ENCODE results near the gene GNB1.

Gene GNB1

DNA sequence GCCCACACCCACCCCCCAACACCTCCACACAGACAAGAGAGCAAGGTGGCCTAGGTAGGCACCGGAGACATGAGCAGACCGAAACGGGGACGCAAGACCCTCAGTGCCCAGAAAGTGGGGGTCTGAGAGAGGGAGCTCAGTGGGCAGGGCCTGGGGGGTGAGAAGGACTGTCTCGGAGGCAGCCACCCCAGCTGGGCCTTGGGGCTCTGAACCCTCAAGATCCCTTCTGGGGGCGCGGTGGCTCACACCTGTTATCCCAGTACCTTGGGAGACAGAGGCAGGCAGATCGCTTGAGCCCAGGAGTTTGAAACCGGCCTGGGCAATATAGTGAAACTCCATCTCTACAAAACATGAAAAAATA, 9.1 kb upstream of the GNB1 start:
- TF ChIP-seq ZNF70 (CRISPR knock-in tag; IDR thresholded peaks at IDR 0.05): no peak
- TF ChIP-seq ZC3H10 (CRISPR knock-in tag; IDR thresholded peaks at IDR 0.05): no peak
- TF ChIP-seq, protein P1, sequence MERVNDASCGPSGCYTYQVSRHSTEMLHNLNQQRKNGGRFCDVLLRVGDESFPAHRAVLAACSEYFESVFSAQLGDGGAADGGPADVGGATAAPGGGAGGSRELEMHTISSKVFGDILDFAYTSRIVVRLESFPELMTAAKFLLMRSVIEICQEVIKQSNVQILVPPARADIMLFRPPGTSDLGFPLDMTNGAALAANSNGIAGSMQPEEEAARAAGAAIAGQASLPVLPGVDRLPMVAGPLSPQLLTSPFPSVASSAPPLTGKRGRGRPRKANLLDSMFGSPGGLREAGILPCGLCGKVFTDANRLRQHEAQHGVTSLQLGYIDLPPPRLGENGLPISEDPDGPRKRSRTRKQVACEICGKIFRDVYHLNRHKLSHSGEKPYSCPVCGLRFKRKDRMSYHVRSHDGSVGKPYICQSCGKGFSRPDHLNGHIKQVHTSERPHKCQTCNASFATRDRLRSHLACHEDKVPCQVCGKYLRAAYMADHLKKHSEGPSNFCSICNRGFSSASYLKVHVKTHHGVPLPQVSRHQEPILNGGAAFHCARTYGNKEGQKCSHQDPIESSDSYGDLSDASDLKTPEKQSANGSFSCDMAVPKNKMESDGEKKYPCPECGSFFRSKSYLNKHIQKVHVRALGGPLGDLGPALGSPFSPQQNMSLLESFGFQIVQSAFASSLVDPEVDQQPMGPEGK (CRISPR knock-in tag; IDR thresholded peaks at IDR 0.05; ENCODE audit: borderline replicate concordance): no peak
- TF ChIP-seq ISL1 (CRISPR knock-in tag; IDR thresholded peaks at IDR 0.05): no peak
- TF ChIP-seq TCF4 (CRISPR knock-in tag; IDR thresholded peaks at IDR 0.05; ENCODE audit: borderline replicate concordance): no peak
- no peak for TF ChIP-seq GLIS3 (CRISPR knock-in tag; IDR thresholded peaks at IDR 0.05)
- TF ChIP-seq, protein P2, sequence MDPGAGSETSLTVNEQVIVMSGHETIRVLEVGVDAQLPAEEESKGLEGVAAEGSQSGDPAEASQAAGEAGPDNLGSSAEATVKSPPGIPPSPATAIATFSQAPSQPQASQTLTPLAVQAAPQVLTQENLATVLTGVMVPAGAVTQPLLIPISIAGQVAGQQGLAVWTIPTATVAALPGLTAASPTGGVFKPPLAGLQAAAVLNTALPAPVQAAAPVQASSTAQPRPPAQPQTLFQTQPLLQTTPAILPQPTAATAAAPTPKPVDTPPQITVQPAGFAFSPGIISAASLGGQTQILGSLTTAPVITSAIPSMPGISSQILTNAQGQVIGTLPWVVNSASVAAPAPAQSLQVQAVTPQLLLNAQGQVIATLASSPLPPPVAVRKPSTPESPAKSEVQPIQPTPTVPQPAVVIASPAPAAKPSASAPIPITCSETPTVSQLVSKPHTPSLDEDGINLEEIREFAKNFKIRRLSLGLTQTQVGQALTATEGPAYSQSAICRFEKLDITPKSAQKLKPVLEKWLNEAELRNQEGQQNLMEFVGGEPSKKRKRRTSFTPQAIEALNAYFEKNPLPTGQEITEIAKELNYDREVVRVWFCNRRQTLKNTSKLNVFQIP (CRISPR knock-in tag; IDR thresholded peaks at IDR 0.05; ENCODE audit: borderline replicate concordance, low read depth): no peak
- TF ChIP-seq ZNF565 (CRISPR knock-in tag; conservative IDR thresholded peaks at IDR 0.05; ENCODE audit: low read depth): no peak
- no peak for TF ChIP-seq ZFP3 (CRISPR knock-in tag; IDR thresholded peaks at IDR 0.05)
- no peak for TF ChIP-seq PPARA (CRISPR knock-in tag; IDR thresholded peaks at IDR 0.05; ENCODE audit: borderline replicate concordance)
- no peak for TF ChIP-seq CSDC2 (CRISPR knock-in tag; IDR thresholded peaks at IDR 0.05)
- no peak for ATAC-seq

DNA sequence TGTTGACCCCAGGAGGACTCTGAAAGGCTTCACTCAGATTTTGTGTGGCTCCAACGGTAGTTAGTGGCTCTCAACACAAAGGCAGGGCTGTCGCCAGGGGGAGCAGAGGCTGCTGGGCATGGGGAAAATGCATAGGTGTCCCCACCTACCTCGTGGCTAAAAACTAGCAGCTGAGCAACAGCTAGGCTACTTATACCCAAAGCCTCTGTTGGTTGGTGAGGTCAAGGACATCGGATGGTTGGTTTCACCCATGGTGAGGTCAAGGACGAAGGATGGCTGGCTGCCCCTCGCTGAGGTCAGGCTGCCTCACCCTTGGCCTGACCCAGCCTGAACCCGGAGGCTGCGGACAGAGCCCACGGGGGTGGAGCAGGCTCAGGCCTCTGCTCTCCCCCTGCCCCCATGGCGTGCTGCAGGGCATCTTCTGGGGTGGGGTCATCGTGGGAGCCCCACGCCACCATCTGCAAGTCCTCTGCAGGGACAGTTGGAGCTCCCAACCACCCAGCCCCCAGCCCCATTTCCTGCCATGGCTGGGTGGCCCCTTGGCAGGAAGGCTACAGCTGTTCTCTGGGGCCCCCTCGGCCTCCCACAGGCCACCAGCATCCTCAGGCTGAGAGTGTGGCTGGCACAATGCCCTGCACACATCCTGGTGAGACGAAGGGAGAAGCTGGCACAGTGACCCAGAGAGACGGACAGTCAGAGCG, 8.5 kb upstream of the GNB1 start:
- no peak for ATAC-seq
- no peak for TF ChIP-seq SNAI2 (CRISPR knock-in tag; IDR thresholded peaks at IDR 0.05)
- TF ChIP-seq OSR1 (CRISPR knock-in tag; IDR thresholded peaks at IDR 0.05): no peak
- no peak for TF ChIP-seq ISL1 (CRISPR knock-in tag; IDR thresholded peaks at IDR 0.05)
- TF ChIP-seq ZFP30 (CRISPR knock-in tag; IDR thresholded peaks at IDR 0.05): no peak
- TF ChIP-seq ZC3H10 (CRISPR knock-in tag; IDR thresholded peaks at IDR 0.05): no peak
- no peak for TF ChIP-seq ZNF8 (CRISPR knock-in tag; IDR thresholded peaks at IDR 0.05)
- TF ChIP-seq, protein P2 (CRISPR knock-in tag; IDR thresholded peaks at IDR 0.05; ENCODE audit: borderline replicate concordance, low read depth): no peak
- no peak for TF ChIP-seq ZNF70 (CRISPR knock-in tag; IDR thresholded peaks at IDR 0.05)
- TF ChIP-seq GLIS3 (CRISPR knock-in tag; IDR thresholded peaks at IDR 0.05): no peak
- TF ChIP-seq BACH2 (CRISPR knock-in tag; IDR thresholded peaks at IDR 0.05; ENCODE audit: borderline replicate concordance): no peak
- no peak for TF ChIP-seq PPARA (CRISPR knock-in tag; IDR thresholded peaks at IDR 0.05; ENCODE audit: borderline replicate concordance)
- TF ChIP-seq, protein P1 (CRISPR knock-in tag; IDR thresholded peaks at IDR 0.05; ENCODE audit: borderline replicate concordance): no peak
- no peak for TF ChIP-seq RARB (CRISPR knock-in tag; IDR thresholded peaks at IDR 0.05)
- TF ChIP-seq ARNTL (CRISPR knock-in tag; IDR thresholded peaks at IDR 0.05; ENCODE audit: borderline replicate concordance, low read depth): no peak
- no peak for TF ChIP-seq ZNF565 (CRISPR knock-in tag; conservative IDR thresholded peaks at IDR 0.05; ENCODE audit: low read depth)

DNA sequence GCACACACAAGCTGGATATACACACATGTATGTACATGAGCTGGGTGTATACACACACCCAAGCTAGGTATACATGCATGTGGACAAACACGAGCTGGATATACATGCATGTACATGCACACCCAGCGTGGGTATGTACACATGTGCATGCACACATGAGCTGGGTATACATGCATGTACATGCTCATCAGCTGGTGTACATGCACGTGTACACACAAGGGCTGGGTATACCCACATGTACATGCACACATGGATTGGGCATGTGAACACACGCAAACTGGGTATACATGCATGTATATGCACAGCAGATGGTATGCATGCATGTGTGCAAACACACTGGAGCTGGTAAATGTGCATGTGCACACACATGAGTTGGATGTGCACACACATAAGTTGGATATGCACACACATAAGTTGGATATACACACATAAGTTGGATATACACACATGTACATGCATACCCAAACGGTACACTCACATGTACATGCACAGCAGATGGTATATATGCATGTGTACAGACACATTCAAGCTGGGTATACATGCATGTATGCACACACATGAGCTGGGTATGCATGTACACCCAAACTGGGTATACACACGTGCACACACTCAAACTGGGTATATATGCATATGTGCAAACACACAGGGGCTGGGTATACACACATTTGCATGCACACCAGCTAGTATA, 7.5 kb upstream of the GNB1 start:
- no peak for ATAC-seq
- TF ChIP-seq, protein P1 (CRISPR knock-in tag; IDR thresholded peaks at IDR 0.05; ENCODE audit: borderline replicate concordance): no peak
- TF ChIP-seq OSR1 (CRISPR knock-in tag; IDR thresholded peaks at IDR 0.05) (no peak), ZFP3 (CRISPR knock-in tag; IDR thresholded peaks at IDR 0.05) (no peak), ZNF8 (CRISPR knock-in tag; IDR thresholded peaks at IDR 0.05) (no peak), RARB (CRISPR knock-in tag; IDR thresholded peaks at IDR 0.05) (no peak), ISL1 (CRISPR knock-in tag; IDR thresholded peaks at IDR 0.05) (no peak), GLIS3 (CRISPR knock-in tag; IDR thresholded peaks at IDR 0.05) (no peak), ESRRG (CRISPR knock-in tag; IDR thresholded peaks at IDR 0.05) (no peak)
- TF ChIP-seq, protein P3, sequence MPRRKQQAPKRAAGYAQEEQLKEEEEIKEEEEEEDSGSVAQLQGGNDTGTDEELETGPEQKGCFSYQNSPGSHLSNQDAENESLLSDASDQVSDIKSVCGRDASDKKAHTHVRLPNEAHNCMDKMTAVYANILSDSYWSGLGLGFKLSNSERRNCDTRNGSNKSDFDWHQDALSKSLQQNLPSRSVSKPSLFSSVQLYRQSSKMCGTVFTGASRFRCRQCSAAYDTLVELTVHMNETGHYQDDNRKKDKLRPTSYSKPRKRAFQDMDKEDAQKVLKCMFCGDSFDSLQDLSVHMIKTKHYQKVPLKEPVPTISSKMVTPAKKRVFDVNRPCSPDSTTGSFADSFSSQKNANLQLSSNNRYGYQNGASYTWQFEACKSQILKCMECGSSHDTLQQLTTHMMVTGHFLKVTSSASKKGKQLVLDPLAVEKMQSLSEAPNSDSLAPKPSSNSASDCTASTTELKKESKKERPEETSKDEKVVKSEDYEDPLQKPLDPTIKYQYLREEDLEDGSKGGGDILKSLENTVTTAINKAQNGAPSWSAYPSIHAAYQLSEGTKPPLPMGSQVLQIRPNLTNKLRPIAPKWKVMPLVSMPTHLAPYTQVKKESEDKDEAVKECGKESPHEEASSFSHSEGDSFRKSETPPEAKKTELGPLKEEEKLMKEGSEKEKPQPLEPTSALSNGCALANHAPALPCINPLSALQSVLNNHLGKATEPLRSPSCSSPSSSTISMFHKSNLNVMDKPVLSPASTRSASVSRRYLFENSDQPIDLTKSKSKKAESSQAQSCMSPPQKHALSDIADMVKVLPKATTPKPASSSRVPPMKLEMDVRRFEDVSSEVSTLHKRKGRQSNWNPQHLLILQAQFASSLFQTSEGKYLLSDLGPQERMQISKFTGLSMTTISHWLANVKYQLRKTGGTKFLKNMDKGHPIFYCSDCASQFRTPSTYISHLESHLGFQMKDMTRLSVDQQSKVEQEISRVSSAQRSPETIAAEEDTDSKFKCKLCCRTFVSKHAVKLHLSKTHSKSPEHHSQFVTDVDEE (CRISPR knock-in tag; IDR thresholded peaks at IDR 0.05): no peak
- TF ChIP-seq, protein P4, sequence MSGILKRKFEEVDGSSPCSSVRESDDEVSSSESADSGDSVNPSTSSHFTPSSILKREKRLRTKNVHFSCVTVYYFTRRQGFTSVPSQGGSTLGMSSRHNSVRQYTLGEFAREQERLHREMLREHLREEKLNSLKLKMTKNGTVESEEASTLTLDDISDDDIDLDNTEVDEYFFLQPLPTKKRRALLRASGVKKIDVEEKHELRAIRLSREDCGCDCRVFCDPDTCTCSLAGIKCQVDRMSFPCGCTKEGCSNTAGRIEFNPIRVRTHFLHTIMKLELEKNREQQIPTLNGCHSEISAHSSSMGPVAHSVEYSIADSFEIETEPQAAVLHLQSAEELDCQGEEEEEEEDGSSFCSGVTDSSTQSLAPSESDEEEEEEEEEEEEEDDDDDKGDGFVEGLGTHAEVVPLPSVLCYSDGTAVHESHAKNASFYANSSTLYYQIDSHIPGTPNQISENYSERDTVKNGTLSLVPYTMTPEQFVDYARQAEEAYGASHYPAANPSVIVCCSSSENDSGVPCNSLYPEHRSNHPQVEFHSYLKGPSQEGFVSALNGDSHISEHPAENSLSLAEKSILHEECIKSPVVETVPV (CRISPR knock-in tag; IDR thresholded peaks at IDR 0.05): no peak

All from SK-N-SH treated with all-trans-retinoic acid at 6 μM for 48 hours (cell line).